TTC549 (cell line): Measurements from ENCODE around the gene VPS51.

ENCODE experiments used
- FAIRE-seq: peaks from 2 replicates; lab custom pipeline; 2012; peaks lifted over from hg19 to GRCh38; lab: Jason Lieb, UNC

VPS51 gene

DNA sequence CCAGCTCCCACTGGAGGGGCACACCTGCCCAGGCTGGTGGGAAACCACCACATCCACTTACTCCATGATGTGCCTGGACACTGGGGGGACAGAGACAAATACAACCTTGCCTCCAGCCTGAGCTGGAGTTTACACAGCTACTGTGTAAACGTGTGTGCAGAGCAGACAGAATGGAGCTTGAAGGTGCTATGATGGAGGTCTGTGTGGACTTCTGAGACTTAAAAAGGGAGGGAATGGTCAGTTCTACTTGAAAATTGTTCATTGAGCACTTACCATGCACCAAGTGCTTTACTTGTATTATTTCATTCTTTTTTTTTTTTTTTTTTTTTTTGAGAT lies 23.4 kb upstream of the VPS51 start:
- FAIRE-seq = no peak

DNA sequence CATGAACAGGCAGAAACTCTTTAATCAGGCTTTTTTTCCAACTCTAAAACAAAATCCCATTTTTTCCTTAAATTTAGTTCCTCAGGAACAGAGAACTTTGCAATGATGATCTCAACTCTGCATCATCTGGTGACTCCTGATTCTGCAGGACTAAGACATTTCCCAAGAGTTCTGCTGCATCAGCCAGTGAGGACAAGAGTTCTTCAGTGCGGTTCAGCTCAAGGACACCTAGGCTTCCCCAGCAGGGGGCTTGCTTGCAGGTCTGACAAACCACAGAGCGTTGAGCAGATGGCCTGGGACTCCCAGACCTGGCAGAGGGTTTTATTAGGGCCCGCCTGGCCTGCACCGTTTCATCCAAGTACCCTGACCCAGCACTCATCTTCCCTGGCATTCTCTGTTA lies 18.6 kb upstream of the VPS51 start:
- FAIRE-seq = no peak

DNA sequence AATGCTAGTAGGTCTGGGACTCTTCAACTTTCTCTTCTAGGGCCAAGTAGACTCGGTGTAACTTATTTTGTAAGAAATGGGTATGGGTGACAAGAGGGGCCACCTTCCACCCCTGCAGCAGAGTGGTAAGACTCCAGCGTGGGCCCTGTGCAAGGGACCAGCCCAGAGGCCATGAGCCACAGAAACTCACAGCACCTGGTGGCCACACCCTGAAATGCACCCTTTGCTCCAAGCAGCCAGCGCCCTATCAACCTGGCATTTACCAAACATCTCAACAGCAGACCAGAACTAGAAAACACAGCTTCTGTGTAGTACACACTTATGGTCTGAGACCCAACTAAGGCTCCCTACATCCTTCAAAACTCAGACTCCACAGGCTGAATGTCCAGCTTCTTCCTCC lies 17.9 kb upstream of the VPS51 start:
- FAIRE-seq = no peak

DNA sequence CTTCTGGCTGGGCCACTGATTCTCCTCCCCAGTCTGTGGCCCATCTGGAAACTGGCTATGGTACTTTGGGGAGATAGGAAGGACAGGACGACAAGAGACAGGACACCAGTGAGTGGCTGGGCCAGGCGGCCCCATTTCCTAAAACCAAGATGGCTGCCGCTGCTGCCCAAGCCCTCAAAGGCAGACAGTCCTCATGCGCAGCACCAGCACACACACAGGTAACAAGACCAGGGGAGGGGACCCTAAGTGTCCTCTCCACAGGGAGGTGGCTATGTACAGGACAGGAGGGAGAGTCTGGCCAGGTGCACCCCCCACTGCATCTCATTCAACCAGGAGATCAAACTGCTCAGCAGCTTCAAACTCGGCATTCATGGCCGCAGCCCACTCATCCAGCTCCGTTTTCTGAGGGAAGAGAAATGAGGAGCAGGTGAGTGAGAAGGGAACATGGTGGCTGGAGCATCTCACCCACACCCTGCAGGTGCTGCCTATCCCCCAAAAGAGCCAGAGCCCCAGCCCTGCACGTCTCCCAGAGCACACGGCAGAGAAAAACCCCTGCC lies 17.1 kb upstream of the VPS51 start:
- FAIRE-seq = no peak

DNA sequence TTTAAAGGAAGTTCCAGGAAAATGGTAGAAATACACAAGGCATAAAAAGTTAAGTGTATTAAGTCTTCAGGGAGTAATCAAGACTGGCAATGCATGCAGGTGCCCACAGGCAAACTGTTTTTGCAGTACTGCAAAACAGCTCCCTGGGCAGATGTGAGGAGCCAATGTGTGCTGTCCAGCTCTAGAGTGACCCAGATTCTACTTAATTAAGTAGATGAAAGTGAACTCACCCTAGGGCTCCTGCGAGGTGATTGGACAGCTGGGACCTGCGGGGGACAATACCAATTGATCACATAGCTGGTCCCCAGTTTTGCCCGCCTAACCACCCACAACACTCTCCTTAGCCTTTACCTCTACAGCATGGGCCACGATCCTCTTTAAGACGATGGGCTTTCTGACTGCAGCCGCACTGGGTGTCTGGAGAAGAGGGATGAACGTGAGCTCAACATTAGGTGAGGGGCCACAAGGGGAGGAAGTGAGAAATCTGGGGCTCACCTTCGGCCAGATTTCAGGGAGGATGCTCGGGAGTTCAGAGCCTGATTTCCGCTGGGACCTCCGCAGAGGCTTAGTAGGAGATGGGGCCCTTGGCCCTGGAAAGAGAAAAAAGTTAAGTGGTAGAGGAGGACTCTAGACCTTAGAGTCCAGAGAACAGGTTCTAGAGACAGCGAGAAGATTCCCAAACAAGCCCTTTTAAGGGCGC lies 12.7 kb upstream of the VPS51 start:
- FAIRE-seq = no peak

DNA sequence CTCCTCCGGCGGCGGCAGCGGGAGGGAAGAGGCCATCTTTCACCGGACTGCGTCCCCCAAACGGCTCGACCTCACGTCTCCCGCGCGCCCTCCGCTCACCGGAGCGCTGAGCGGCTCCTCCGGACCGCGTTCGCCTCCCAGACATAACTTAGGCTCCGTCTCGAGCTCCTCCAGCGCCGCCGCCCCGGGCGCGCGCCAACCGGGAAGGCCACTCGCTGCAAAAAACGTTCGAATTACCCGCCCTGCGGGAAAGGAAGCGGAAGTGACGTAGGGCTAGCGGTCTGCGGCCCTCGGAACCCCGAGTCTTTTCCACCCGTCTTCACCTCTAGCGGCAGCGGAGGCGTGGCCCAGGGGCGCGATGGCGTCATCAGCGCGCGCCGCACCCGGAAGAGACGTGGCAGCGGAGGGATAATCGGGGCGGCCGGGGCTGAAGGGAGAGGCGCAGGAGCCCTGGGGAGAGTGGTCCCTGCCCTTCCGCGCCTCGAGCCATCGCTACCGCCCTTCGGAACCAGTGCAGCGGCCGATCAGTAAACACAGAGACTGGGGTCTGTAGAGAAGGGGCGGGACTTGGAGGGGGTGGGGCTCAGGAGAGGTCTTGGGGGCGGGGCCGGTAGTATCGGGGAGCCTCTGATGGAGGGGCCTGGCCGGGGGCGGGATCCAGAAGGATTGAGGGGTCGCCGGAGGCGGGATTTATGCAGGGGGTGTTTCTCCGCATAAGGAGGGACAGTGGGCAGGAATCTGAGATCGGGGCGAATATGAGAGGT lies 12.0 kb upstream of the VPS51 start, which contains the start of the genes CDCA5 and ZFPL1:
Gene CDCA5 (minus strand): TSS at position 207 of the 764 bp plus-strand sequence. CDS start 62 bp downstream, at position 145.
Gene ZFPL1 (plus strand): TSS at position 389 of the 764 bp plus-strand sequence. CDS start 477 bp downstream, outside the sequence.
- FAIRE-seq = no peak

DNA sequence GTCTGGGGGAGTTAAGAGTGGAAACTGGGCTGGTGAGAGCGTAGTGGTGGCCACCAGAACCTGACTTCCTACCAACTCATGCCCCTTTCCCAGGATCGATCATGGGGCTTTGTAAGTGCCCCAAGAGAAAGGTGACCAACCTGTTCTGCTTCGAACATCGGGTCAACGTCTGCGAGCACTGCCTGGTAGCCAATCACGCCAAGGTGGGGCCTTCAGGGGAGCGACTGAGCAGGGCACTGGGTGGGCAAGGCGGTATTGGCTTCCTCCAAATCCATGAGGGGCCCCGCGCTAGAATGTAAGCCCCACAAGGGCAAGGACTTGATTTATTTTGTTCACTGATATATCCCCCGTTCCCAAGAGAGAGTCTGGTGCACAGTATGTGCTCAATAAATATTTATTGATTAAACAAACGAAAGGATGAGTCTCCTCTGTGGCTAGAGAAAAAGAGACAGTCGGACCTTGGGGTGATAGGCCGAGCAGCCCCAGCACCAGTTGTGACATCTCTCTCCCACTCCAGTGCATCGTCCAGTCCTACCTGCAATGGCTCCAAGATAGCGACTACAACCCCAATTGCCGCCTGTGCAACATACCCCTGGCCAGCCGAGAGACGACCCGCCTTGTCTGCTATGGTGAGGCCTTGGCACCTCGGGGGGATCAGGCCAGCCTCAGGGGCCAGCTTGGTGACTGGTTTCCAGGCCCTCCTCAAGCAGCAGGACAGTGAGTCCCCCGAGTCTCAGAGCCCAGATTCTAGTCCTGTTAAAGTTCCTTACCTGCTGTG lies 11.2 kb upstream of the VPS51 start:
- no peak for FAIRE-seq

DNA sequence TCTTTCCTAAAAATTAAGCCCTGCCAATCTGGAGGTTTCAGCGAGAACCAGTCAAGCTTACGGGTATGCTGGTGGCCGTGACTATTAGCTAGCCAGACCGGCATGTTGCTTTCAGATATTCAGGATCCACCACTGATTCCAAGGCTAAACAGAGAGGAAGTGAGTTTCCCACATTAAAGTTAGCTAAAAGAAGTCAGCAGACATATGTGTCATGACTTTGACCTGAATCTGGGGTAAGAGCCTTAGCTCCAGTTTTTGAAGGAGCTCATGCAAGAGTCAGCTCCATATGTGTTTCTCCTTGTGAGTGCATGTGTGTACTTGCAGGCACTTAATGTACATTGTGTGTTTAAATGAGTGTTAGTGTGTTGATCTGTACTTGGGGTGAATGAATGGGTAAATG lies 10.6 kb upstream of the VPS51 start:
- FAIRE-seq = no peak

DNA sequence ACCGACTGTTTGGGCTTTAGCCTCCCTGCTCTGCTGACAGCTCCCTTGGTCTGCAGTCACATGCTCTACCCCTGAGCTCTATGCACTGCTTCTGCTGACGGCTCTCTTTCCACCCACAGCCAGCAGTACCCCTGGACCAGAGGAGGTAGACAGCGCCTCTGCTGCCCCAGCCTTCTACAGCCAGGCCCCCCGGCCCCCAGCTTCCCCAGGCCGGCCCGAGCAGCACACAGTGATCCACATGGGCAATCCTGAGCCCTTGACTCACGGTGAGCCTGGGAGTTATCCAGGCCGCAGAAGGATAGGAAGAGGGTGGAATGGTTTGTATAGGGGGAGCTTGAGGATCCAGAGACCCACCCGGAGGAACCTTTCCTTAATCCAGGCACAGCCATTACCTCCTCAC lies 9.2 kb upstream of the VPS51 start:
- FAIRE-seq = no peak

DNA sequence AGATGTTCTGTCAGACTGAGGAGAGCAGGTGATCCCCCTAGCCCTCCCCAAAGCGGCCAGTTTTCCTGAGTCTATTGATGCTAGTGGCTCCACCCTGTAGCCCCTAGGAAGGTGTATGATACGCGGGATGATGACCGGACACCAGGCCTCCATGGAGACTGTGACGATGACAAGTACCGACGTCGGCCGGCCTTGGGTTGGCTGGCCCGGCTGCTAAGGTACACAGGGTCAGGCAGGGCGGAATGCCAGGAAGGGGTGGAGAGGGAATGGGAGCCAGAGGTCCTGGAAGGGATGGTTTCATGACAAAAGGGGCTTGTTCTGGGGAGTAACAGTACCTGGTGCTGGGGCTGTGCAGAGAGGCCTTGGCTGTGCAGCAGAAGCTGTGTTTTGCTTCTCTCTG lies 8.8 kb upstream of the VPS51 start:
- no peak for FAIRE-seq

DNA sequence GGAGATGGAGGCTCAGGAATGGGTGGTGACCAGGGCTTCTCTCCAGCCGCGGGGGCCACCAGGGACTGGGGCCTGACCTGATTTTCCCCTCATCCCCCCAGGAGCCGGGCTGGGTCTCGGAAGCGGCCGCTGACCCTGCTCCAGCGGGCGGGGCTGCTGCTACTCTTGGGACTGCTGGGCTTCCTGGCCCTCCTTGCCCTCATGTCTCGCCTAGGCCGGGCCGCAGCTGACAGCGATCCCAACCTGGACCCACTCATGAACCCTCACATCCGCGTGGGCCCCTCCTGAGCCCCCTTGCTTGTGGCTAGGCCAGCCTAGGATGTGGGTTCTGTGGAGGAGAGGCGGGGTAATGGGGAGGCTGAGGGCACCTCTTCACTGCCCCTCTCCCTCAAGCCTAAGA lies 8.2 kb upstream of the VPS51 start:
- no peak for FAIRE-seq

DNA sequence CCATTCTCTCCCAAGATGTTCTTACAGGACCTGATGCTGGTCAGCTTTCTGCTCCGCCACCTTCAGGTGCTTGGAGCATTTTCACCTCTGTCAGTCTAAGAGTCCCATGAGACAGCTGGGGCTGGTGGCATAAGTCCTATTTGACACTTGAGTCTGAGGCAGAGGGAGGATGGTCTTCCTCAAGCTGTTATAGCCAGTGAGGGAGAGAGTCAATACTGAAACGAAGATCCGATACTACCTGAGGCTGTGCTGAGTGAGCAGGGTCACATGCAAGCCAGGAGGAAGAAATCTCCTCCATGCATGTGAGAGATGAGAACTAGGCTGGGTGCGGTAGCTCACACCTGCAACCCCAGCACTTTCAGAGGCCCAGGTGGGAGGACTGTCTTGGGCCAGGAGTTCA lies 6.4 kb upstream of the VPS51 start:
- FAIRE-seq = no peak

DNA sequence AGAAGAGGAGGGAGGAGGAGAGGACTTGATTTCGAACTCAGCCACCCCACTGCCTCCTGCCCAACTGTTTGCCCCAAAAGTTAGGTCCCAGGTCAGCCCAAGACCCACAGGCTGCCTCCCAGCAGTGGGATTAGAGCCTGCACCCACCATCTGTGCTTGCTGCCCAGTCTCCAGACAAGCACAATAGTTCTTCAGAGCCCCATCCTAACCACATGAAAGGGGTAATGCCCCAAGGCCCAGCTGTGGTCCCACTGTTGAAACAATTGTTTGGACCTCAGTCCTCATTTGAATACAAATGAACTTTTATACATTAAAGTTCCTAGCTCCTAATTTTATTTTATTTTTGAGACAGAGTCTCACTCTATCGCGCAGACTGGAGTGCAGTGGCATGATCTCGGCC lies 5.4 kb upstream of the VPS51 start:
- no peak for FAIRE-seq

DNA sequence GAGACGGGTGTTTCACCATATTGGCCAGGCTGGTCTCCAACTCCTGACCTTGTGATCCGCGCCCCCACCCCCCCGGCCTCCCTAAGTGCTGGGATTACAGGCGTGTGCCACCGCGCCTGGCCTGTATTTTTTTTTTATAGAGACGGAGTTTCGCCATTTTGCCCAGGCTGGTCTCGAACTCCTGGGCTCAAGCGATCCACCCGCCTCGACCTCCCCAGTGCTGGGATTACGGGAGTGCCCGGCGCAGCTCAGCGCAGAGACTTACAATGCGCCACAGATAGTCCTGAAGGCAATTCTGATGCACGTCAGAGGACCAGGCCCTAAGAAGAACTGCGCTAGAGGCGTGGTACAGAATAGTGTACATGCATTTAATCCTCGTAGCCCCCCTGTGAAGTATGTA lies 587 bp upstream of the VPS51 start:
- FAIRE-seq = no peak

DNA sequence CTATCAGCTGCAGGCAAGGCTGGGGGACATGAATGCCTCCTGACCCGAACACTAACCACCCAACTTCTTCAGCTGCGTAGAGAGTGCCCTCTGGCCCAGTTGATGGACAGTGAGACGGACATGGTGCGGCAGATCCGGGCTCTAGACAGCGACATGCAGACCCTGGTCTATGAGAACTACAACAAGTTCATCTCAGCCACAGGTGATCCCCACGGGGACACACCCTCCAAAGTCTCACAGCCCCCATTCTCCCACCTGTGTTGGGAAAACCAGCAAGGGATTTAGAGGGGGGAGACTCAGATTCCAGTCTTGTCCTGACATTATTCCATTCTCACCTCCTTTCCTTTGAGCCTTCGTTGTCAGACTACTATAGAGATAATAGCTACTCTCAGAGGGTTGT lies 912 bp downstream of the VPS51 start:
- no peak for FAIRE-seq

DNA sequence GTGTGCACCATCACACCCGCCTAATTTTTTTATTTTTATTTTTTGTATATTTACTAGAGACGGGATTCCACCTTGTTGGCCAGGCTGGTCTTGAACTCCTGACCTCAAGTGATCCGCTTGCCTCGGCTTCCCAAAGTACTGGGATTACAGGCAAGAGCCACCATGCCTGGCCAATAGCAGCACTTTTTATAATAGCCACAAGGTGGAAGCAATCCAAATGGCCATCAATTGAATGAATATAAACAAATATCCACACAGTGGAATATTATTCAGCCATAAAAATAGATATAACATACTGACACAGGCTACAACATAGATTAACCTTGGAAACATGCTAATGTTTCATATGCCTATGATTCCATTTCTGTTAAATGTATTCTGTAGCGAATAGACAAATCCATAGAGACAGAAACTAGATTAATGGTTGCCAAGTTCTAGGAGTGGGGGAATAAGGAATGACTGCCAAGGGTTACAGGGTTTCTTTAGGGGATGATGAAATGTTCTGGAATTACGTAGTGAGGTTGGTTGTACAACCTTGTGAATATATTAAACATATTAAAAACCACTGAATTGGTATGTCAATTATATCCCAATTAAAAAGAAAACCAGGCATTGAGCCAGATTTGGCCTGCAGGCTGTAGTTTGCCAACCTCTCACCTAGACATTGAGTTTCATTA lies 4.8 kb downstream of the VPS51 start:
- FAIRE-seq = no peak

DNA sequence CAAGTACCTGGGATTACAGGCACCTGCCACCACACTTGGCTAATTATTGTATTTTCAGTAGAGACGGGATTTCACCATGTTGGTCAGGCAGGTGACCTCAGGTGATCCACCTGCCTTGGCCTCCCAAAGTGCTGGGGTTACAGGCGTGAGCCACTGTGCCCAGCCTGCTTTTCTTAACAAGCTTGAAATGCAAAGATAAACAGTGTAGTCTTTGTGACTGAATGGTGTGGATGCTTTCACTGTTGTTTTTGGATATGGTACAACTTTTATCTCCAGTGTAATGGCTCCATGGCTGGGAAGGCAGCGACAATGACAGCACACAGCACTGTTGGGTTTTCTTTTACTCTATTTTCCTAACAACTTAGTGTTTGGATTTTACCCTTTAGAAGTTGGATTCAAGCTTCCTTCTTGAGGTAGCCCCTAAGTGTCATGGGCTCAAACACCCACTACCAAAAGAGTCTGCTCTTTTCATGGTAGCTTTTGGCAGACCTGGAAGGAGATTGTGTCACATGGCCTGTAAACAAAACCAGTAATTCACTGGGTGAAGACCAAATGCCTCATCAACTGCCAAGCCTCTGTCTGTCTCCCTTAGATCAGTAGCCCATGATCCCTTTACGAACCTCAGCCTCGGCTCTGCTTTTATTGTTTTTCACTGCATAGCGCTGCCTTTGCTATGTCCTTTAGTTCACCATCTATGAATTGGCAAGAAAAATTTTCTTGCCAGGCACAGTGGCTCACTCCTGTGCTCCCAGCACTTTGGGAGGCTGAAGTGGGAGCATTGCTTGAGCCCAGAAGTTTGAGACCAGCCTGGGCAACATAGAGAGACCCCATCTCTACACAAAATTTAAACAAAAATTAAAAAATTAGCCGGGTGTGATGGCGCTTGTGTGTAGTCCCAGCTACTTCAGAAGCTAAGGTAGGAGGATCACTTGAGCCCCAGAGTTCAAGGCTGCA lies 6.4 kb downstream of the VPS51 start:
- FAIRE-seq = no peak

DNA sequence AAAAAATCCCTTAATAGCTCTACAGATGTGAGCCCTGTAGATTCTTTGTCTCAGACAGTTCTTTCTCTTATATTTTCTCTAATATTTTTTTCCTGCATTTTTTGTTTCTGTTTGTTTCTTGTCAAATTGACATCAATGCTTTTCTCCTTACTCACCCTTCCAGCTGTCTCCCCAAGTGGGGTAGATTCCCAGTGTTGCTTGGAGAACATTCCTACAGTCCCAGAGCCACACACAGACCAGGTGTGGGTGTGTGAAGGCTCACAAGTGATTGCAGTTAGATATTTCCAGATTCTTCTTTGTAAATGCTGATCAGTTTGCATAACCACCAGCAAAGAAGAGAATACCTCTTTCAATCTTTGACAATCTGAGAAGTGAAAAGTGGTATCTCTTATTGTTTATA lies 7.5 kb downstream of the VPS51 start:
- no peak for FAIRE-seq

DNA sequence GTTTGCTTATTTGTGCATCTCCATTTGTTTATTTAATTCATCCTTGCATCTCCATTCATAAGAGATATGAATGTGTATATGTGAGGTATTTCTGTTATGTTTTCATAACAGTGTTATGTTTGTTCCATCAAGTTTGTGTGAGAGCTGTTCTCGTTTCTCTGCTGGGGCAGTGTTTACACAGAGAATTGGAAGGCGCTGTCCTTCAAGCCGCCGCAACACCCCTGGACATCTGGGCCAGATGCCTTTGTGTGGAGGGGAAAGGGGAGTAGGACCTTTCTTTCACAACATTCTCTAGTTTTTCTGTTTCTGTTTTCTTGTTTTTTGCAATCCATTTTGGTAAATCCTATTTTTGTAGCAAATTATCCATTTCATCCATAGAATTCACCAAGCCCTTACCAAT lies 8.6 kb downstream of the VPS51 start:
- FAIRE-seq = no peak

DNA sequence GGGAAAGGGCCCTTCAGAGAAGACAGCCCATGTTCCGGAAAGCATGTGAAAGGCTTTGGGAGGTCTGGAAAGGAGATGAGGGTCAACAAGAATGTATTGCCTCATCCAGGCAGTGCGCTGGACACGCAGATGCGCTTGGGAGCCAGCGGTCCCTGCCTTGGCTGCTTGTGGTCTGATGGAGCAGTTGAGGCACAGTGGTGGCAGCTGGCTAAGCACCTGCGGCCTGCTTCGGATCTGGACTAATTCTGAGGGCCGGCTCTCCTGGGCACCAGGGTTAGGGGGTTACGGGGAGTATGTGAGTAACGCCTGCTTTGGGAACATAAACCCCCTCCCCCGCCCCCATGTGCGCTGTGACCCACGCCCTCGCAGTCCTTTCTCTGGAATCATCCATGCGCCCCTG lies 11.1 kb downstream of the VPS51 start:
- no peak for FAIRE-seq
